OCI-LY1 (cell line): ENCODE results near the gene FBXW4.

Source experiments
- EZH2 ChIP-seq: fragments of 200-600 bp; sonication (generic), shearing (Covaris generic); IDR thresholded peaks from 2 replicates; pipeline ENCODE4 v1.8.0; 2017; ENCODE audit warnings: borderline replicate concordance, mixed run types, mild to moderate bottlenecking, antibody characterized with exemption, low read length, moderate library complexity, mixed read lengths
- TF ChIP-seq, protein P1 (sequence below): fragments of 200-600 bp; sonication (generic), shearing (Covaris generic); IDR thresholded peaks from 2 replicates; pipeline ENCODE4 v1.5.1; 2017; ENCODE audit warnings: mild to moderate bottlenecking, antibody characterized with exemption, low read length, moderate library complexity, mixed read lengths

DNA sequence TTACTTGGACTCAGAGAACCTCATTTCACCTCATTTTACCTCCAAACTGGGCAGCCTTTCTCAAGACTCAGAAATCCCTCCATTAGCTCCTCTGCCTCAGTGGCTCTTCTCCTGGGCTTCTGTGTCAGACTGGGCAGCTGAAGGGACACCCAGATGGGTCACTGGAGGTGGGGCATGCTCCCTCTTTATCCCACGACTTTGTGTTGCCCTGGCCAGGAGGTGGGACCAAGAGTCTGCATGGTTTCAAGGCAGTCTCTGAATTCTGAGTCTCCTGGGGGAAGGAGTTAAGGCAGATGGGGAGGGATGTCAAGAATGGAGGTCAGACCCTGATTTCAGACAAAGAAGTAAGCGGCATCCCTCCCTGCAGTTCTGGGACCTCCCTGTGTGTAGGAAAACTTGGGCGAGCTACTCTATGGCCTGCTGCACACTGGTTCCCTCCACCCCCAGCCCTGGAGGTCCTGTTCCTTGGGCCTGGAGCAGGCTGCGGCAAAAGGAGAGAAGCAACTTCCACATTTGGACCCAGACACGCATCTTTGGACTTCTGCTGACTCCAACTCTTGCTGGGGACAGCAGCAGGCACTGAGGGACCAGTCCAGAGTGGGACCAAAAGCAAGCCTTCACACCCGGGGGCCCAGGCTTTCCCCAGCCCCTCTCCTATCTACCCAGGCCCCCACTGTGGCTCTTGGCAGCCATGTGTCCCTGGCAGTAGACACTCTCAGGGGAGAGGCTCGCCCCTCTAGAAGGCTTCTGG, 117.7 kb downstream of the FBXW4 start:
- TF ChIP-seq, protein P1, sequence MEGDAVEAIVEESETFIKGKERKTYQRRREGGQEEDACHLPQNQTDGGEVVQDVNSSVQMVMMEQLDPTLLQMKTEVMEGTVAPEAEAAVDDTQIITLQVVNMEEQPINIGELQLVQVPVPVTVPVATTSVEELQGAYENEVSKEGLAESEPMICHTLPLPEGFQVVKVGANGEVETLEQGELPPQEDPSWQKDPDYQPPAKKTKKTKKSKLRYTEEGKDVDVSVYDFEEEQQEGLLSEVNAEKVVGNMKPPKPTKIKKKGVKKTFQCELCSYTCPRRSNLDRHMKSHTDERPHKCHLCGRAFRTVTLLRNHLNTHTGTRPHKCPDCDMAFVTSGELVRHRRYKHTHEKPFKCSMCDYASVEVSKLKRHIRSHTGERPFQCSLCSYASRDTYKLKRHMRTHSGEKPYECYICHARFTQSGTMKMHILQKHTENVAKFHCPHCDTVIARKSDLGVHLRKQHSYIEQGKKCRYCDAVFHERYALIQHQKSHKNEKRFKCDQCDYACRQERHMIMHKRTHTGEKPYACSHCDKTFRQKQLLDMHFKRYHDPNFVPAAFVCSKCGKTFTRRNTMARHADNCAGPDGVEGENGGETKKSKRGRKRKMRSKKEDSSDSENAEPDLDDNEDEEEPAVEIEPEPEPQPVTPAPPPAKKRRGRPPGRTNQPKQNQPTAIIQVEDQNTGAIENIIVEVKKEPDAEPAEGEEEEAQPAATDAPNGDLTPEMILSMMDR, result no peak
- TF ChIP-seq EZH2, result no peak
